ENCODE measurements around the gene LRRC4C.

DNA sequence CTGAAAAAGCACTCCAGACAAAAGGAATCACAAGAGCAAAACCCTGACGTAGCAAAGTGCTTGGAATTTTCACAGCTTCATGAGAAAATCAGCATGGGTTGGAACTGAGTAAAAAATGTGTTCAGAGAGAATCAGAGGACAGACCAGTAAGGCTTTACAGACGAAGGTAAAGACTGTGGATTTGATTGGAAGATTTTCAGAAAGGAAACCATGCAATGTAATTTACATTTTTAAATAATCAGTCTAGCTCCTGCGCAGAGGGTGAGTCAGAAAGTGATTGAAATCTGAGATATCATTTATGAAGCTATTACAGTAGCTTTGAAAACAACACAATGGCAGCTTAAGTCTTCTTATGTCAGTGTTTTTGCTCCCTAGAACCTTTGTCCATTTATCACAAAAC is 1122.3 kb downstream of the LRRC4C start:
- TF ChIP-seq POLR2A (IDR thresholded peaks at IDR 0.05; ENCODE audit: low read depth, low read length) (no peak), POLR2AphosphoS5 (IDR thresholded peaks at IDR 0.05; ENCODE audit: low read depth, low read length) (no peak), TAF1 (IDR thresholded peaks at IDR 0.05; ENCODE audit: low read depth, low read length) (no peak)

All from GM12891 (cell line).